Endothelial cell of umbilical vein (primary cell): Measurements from ENCODE around the gene RIMBP2. TPM values are rescaled to one million over a fixed set of nuclear protein-coding genes. Genes with fewer than 3 reads are reported as not detected.

ENCODE experiments used
- BruUV-seq: library from RNA; stranded (reverse); fragments of 400-500 nt; replicated peaks from 2 replicates; lab custom pipeline; 2021; lab: Mats Ljungman, UMichigan
- CTCF ChIA-PET: fragments of 300-600, 350-600 bp; sonication (Branson Sonifier 250); formaldehyde crosslinking; loops from one replicate; lab custom pipeline; 2021; ENCODE audit warnings: antibody characterized with exemption, inconsistent platforms; lab: Charles Lee
- POLR2A ChIA-PET: fragments of 300-600, 350-600 bp; sonication (Branson Sonifier 250); formaldehyde crosslinking; loops from one replicate; lab custom pipeline; 2021; ENCODE audit warnings: antibody characterized with exemption, inconsistent platforms; lab: Charles Lee
- DNase-seq: peaks from one replicate; pipeline ENCODE4 v3.0.0-alpha.2; 2011; ENCODE audit warnings: low read depth, low spot score
- FAIRE-seq: peaks from 2 replicates; lab custom pipeline; 2011; peaks lifted over from hg19 to GRCh38; lab: Jason Lieb, UNC
- H2AFZ ChIP-seq: 2 replicates; pipeline ENCODE4 v1.6.0; 2012; ENCODE audit warnings: low read depth, low read length, control low read depth, inconsistent platforms
- H3K27ac ChIP-seq: 2 replicates; pipeline ENCODE4 v1.5.1; 2011; ENCODE audit warnings: low read depth, mild to moderate bottlenecking, control low read depth, low read length, moderate library complexity; ENCODE audit not compliant: insufficient read depth
- H3K27me3 ChIP-seq, 2 experiments: 2 replicates each; pipeline versions ENCODE4 v1.6.0 to v1.6.1; 2011; ENCODE audit warnings: low read length in 2 of 2, mixed read lengths in 1 of 2; ENCODE audit not compliant: control insufficient read depth in 2 of 2, insufficient read depth in 2 of 2
- H3K36me3 ChIP-seq, 2 experiments: 2 replicates in 1 of 2; 3 replicates in 1 of 2; pipeline ENCODE4 v1.5.1; 2011; ENCODE audit warnings: low read length in 2 of 2, mild to moderate bottlenecking in 1 of 2, moderate library complexity in 1 of 2; ENCODE audit not compliant: control insufficient read depth in 2 of 2, insufficient read depth in 2 of 2; ENCODE audit errors: extremely low read depth in 1 of 2
- H3K4me1 ChIP-seq: 3 replicates; pipeline ENCODE4 v1.5.1; 2011; ENCODE audit warnings: mild to moderate bottlenecking, low read length; ENCODE audit not compliant: control insufficient read depth, insufficient read depth; ENCODE audit errors: extremely low read depth
- H3K4me2 ChIP-seq: 2 replicates; pipeline ENCODE4 v1.6.1; 2011; ENCODE audit warnings: low read length, control low read depth, mixed read lengths; ENCODE audit not compliant: insufficient read depth
- H3K4me3 ChIP-seq, 3 experiments: fragments of 200-600 bp in 1 of 3; sonication (generic), shearing (Covaris generic) in 1 of 3; replicated peaks in 1 of 3; 2 replicates each; pipeline ENCODE4 v1.5.1; 2011 to 2016; ENCODE audit warnings: control low read depth in 3 of 3, low read length in 3 of 3, mild to moderate bottlenecking in 2 of 3, inconsistent platforms in 1 of 3, low read depth in 1 of 3, moderate library complexity in 1 of 3; ENCODE audit not compliant: insufficient read depth in 1 of 3
- H3K79me2 ChIP-seq: 2 replicates; pipeline ENCODE4 v1.6.0; 2012; ENCODE audit warnings: low read length, inconsistent platforms; ENCODE audit not compliant: control insufficient read depth, insufficient read depth
- H3K9ac ChIP-seq: replicated peaks from 2 replicates; pipeline ENCODE3; 2011; ENCODE audit warnings: low read length, control low read depth; ENCODE audit not compliant: insufficient read depth; ENCODE audit errors: extremely low read depth
- H3K9me1 ChIP-seq: replicated peaks from 3 replicates; pipeline ENCODE4 v1.6.0; 2011; ENCODE audit warnings: mild to moderate bottlenecking, low read length; ENCODE audit not compliant: control insufficient read depth, insufficient read depth; ENCODE audit errors: extremely low read depth
- H3K9me3 ChIP-seq: replicated peaks from 2 replicates; pipeline ENCODE4 v1.5.1; 2012; ENCODE audit warnings: low read length, inconsistent platforms; ENCODE audit not compliant: control insufficient read depth, insufficient read depth
- H4K20me1 ChIP-seq: replicated peaks from 2 replicates; pipeline ENCODE3; 2011; ENCODE audit warnings: mild to moderate bottlenecking, low read length; ENCODE audit not compliant: control insufficient read depth, insufficient read depth; ENCODE audit errors: extremely low read depth
- CTCF ChIP-seq, 2 donors: IDR thresholded peaks; 1 replicate in 1 of 2; 2 replicates in 1 of 2; pipeline ENCODE4 v1.5.1; 2011; ENCODE audit warnings: low read length in 2 of 2, mild to moderate bottlenecking in 2 of 2, moderate library complexity in 2 of 2, control low read depth in 1 of 2, inconsistent platforms in 1 of 2, low read depth in 1 of 2; ENCODE audit not compliant: insufficient read depth in 1 of 2; ENCODE audit errors: extremely low read depth in 1 of 2
- EZH2 ChIP-seq: IDR thresholded peaks from 2 replicates; pipeline ENCODE4 v1.6.1; 2012; ENCODE audit warnings: borderline replicate concordance, low read depth, mild to moderate bottlenecking, moderate library complexity, low read length, inconsistent platforms; ENCODE audit not compliant: severe bottlenecking
- FOS ChIP-seq: IDR thresholded peaks from 2 replicates; pipeline ENCODE4 v1.6.1; 2011; ENCODE audit warnings: mild to moderate bottlenecking, low read length, moderate library complexity, borderline replicate concordance; ENCODE audit not compliant: insufficient read depth
- GATA2 ChIP-seq: IDR thresholded peaks from 2 replicates; pipeline ENCODE4 v1.7.0; 2011; ENCODE audit warnings: low read depth, mild to moderate bottlenecking, moderate library complexity, mixed read lengths, low read length; ENCODE audit not compliant: insufficient read length, insufficient read depth
- JUN ChIP-seq: IDR thresholded peaks from 2 replicates; pipeline ENCODE4 v1.6.1; 2011; ENCODE audit warnings: borderline replicate concordance, low read depth; ENCODE audit not compliant: insufficient read length, insufficient read depth
- MAX ChIP-seq: IDR thresholded peaks from 2 replicates; pipeline ENCODE4 v1.6.1; 2011; ENCODE audit not compliant: insufficient read depth, insufficient read length
- MYC ChIP-seq: IDR thresholded peaks from one replicate; pipeline ENCODE4 v1.6.1; 2011; ENCODE audit warnings: mild to moderate bottlenecking, low read depth, low read length
- POLR2A ChIP-seq: IDR thresholded peaks from 2 replicates; pipeline ENCODE4 v1.6.1; 2012; ENCODE audit warnings: low read depth, mild to moderate bottlenecking, control low read depth, low read length
- POLR2AphosphoS5 ChIP-seq: IDR thresholded peaks from 2 replicates; pipeline ENCODE4 v1.6.1; 2012; ENCODE audit warnings: low read depth, mild to moderate bottlenecking, control low read depth, low read length, moderate library complexity; ENCODE audit not compliant: insufficient read depth
- dilution Hi-C: fragments of 300-500 bp; cut with MboI; formaldehyde crosslinking; loops from one replicate; pipeline ENCODE4 v1.15.0; 2019; ENCODE audit warnings: low sequenced_read_pairs; ENCODE audit not compliant: extremely low pct_ligation_motif_present
- intact Hi-C: fragments of 100-400 bp; cut with micrococcal nuclease; formaldehyde crosslinking; loops from one replicate; pipeline ENCODE4 v1.10.0; 2022
- polyA plus RNA-seq, 4 experiments: library from polyadenylated mRNA; depleted of rRNA in 3 of 4; stranded (reverse) in 3 of 4; unstranded in 1 of 4; fragments of >200 nt; gene quantifications; 2 replicates each; pipeline versions ENCODE4 v1.2.1 to v1.2.3, GENCODE V29; 2011 to 2012; ENCODE audit warnings: missing spikeins in 1 of 4
- total RNA-seq: library from RNA; stranded (reverse); gene quantifications from 2 replicates; pipeline ENCODE4 v1.2.3, GENCODE V29; 2021

RIMBP2 gene
- total and polyA plus RNA-seq, 2 donors (not counting 3 experiments of a cell fraction or from before 2014, with no cell fraction given) = 0.04 TPM; not detected in 1

- dilution Hi-C loops (no loop called here), intact Hi-C loops (no loop called here)
- BruUV-seq = no TSS peak
- ChIA-PET POLR2A (no interaction called here), CTCF (no interaction called here)
- Histone ChIP-seq H4K20me1 (no peaks in the 10 kb centered on the region), H3K4me3 (no peak overlapping the region), H3K9ac (no peak overlapping the region), H2AFZ (no peak overlapping the region), H3K9me3 (peaks cover 13% of the 10 kb centered on the region), H3K27ac (no peak overlapping the region), H3K79me2 (no peaks in the 10 kb centered on the region), H3K4me2 (no peak overlapping the region), H3K36me3 (no peaks in the 10 kb centered on the region), H3K4me1 (no peaks in the 10 kb centered on the region), H3K27me3 (no peaks in the 10 kb centered on the region), H3K9me1 (no peaks in the 10 kb centered on the region)
- no peak for TF ChIP-seq MAX
- TF ChIP-seq POLR2AphosphoS5 = no peak
- TF ChIP-seq JUN = no peak
- no peak for TF ChIP-seq EZH2
- TF ChIP-seq CTCF (IDR thresholded peaks at IDR 0.05; ENCODE audit: extremely low read depth in 1 of 2, insufficient read depth in 1 of 2, low read depth in 1 of 2, low read length in 2 of 2) = no peak
- no peak for TF ChIP-seq FOS
- TF ChIP-seq POLR2A = no peak
- TF ChIP-seq GATA2 = no peak
- TF ChIP-seq MYC = no peak
- no peak for DNase-seq
- no peak for FAIRE-seq
These were observed 296.0 kb downstream of the RIMBP2 start for GRCh38 chr12:130420071-130420470.
